ENCODE data around the gene C1orf159. TPM values are rescaled to one million over a fixed set of nuclear protein-coding genes. Genes with fewer than 3 reads are reported as not detected.

C1orf159 gene
- total and polyA plus RNA-seq, 2 donors (not counting 1 experiment from before 2014, with no cell fraction given) = 2.6 to 3.3 TPM

DNA sequence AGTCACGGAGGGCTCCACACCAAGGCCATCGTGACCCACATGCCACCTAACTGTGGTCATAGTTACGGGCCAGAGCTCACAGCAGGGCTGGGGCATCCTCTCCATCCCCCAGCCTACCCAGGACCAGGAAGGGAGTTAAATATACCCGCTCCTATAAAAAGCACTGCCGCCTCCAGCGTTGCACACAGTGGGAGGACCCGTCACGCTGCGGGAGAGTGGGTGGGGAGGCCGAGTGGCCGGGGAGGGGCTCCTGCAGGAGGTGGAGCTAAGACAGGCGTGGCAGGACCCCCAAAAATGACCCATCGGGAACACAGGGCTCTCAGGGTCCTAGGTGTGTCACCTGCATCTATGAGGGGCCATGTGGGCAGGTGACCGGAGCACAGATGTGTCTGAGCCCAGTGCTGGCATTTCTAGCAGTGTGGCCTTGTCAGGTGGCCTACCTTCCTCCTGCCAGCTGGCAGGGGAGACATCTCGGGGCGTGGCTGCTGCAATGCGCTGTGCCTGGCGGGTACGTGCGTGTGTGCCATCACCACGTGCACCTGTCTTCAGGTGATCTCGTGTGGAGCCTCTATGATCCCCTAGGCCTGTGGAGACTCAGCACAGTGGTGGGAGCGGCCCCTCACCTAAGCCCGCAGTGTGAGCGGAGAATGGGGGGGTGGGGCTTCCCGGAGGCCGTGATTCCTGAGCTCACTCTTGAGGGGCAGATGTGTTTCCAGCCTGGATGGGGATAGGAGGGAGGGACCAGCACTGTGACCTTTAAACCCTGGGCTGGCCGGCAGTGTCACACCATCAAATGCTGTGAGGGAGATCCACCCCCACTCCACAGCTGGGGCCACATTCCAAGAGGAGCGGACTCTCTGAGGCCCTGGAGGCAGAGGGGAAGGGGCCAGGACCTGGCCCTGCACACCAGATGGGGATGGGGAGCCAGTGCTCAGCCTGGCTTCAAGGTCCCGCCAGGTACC lies 78.2 kb downstream of the C1orf159 start:
- Histone ChIP-seq H3K27ac (ENCODE audit: insufficient read depth, low read length) (no peak overlapping the region), H2AFZ (ENCODE audit: low read length) (no peak overlapping the region), H3K9ac (ENCODE audit: insufficient read depth, low read length) (no peak overlapping the region), H3K27me3 (ENCODE audit: control insufficient read depth, insufficient read depth, low read length) (no peaks in the 10 kb centered on the region), H3K79me2 (ENCODE audit: control insufficient read depth, insufficient read depth, low read length) (no peaks in the 10 kb centered on the region), H3K36me3 (ENCODE audit: control insufficient read depth, insufficient read depth, low read length) (peaks cover 5% of the 10 kb centered on the region), H3K4me1 (ENCODE audit: control insufficient read depth, extremely low read depth, insufficient read depth, low read length) (peaks cover 7% of the 10 kb centered on the region), H3K9me3 (ENCODE audit: control insufficient read depth, insufficient read depth, low read depth, low read length) (no peaks in the 10 kb centered on the region), H3K4me2 (ENCODE audit: extremely low read depth, insufficient read depth, low read length) (no peak overlapping the region), H3K4me3 (replicated peaks in 1 of 4; ENCODE audit: control extremely low read depth in 1 of 4, insufficient read depth in 1 of 4, low read depth in 3 of 4, low read length in 4 of 4) (no peak overlapping the region), H4K20me1 (ENCODE audit: control insufficient read depth, extremely low read depth, insufficient read depth, low read length) (no peaks in the 10 kb centered on the region)
- DNase-seq (ENCODE audit: low read depth in 2 of 2) = no peak
- no peak for TF ChIP-seq EZH2 (IDR thresholded peaks at IDR 0.05; ENCODE audit: low read length, missing control alignments)
- TF ChIP-seq, protein P1, sequence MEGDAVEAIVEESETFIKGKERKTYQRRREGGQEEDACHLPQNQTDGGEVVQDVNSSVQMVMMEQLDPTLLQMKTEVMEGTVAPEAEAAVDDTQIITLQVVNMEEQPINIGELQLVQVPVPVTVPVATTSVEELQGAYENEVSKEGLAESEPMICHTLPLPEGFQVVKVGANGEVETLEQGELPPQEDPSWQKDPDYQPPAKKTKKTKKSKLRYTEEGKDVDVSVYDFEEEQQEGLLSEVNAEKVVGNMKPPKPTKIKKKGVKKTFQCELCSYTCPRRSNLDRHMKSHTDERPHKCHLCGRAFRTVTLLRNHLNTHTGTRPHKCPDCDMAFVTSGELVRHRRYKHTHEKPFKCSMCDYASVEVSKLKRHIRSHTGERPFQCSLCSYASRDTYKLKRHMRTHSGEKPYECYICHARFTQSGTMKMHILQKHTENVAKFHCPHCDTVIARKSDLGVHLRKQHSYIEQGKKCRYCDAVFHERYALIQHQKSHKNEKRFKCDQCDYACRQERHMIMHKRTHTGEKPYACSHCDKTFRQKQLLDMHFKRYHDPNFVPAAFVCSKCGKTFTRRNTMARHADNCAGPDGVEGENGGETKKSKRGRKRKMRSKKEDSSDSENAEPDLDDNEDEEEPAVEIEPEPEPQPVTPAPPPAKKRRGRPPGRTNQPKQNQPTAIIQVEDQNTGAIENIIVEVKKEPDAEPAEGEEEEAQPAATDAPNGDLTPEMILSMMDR (conservative IDR thresholded peaks at IDR 0.05 in 1 of 2, IDR thresholded peaks at IDR 0.05 in 1 of 2; ENCODE audit: low read depth in 1 of 2, low read length in 2 of 2) = no peak

DNA sequence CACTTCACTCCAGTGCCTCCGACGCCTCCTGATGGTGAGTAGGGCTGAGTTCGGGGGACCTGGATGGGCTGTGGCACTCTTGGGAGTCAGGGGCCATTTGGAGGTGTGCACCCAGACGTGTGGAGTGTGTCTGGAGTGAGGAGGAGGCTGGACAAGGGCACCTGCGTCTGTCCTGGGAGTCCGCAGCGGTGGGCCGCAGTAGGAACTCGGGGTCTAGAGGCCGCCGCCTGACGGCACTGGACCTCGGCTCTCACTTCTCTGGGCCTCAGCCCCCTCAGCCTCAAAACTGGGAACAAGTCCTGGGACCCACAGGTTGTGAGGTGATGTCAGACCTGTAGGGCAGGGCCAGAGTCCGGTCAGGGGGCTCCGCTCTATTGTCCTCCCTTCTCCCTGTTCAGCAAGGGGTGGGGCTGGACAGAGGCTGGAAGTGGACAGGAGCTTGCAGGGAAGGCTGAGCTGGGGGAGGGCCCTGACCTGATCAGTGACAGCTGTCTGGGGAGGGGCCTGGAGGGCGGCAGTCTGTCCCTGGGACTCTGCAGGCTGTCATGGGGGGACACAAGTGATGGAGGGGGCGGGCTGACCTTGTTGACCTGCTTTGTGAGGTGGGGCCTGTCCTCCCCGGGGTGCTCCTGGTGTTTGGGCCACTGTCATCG lies 80.5 kb downstream of the C1orf159 start:
- H4K20me1 ChIP-seq (ENCODE audit: control insufficient read depth, extremely low read depth, insufficient read depth, low read length) = peaks cover 1% of the 10 kb centered on the region
- H3K4me3 ChIP-seq (replicated peaks in 1 of 4; ENCODE audit: control extremely low read depth in 1 of 4, insufficient read depth in 1 of 4, low read depth in 3 of 4, low read length in 4 of 4) = no peak overlapping the region
- H2AFZ ChIP-seq (ENCODE audit: low read length) = no peak overlapping the region
- TF ChIP-seq EZH2 (IDR thresholded peaks at IDR 0.05; ENCODE audit: low read length, missing control alignments) = no peak
- TF ChIP-seq, protein P1 (conservative IDR thresholded peaks at IDR 0.05 in 1 of 2, IDR thresholded peaks at IDR 0.05 in 1 of 2; ENCODE audit: low read depth in 1 of 2, low read length in 2 of 2) = no peak
- H3K9ac ChIP-seq (ENCODE audit: insufficient read depth, low read length) = no peak overlapping the region
- peaks cover 5% of the 10 kb centered on the region for H3K4me1 ChIP-seq (ENCODE audit: control insufficient read depth, extremely low read depth, insufficient read depth, low read length)
- no peaks in the 10 kb centered on the region for H3K79me2 ChIP-seq (ENCODE audit: control insufficient read depth, insufficient read depth, low read length)
- H3K4me2 ChIP-seq (ENCODE audit: extremely low read depth, insufficient read depth, low read length) = no peak overlapping the region
- no peak for DNase-seq (ENCODE audit: low read depth in 2 of 2)
- no peak overlapping the region for H3K27ac ChIP-seq (ENCODE audit: insufficient read depth, low read length)
- no peaks in the 10 kb centered on the region for H3K27me3 ChIP-seq (ENCODE audit: control insufficient read depth, insufficient read depth, low read length)
- no peaks in the 10 kb centered on the region for H3K36me3 ChIP-seq (ENCODE audit: control insufficient read depth, insufficient read depth, low read length)
- no peaks in the 10 kb centered on the region for H3K9me3 ChIP-seq (ENCODE audit: control insufficient read depth, insufficient read depth, low read depth, low read length)

DNA sequence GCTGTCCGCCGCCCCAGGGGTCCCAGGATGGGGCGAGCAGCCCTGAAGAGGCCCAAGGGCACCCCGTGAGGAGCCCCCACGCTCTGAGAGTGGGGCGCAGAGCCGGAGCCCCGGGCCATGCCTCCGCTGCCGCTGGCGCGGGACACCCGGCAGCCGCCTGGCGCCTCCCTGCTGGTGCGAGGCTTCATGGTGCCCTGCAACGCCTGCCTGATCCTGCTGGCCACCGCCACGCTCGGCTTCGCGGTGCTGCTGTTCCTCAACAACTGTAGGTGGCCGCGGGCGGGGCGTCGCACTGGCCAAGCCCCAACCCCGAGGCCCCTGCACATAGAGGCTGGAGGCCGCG lies 81.5 kb downstream of the C1orf159 start:
- Histone ChIP-seq H2AFZ (ENCODE audit: low read length) (no peak overlapping the region), H4K20me1 (ENCODE audit: control insufficient read depth, extremely low read depth, insufficient read depth, low read length) (peaks cover 1% of the 10 kb centered on the region), H3K4me3 (replicated peaks in 1 of 4; ENCODE audit: control extremely low read depth in 1 of 4, insufficient read depth in 1 of 4, low read depth in 3 of 4, low read length in 4 of 4) (no peak overlapping the region), H3K9ac (ENCODE audit: insufficient read depth, low read length) (no peak overlapping the region), H3K27ac (ENCODE audit: insufficient read depth, low read length) (no peak overlapping the region), H3K4me2 (ENCODE audit: extremely low read depth, insufficient read depth, low read length) (no peak overlapping the region), H3K79me2 (ENCODE audit: control insufficient read depth, insufficient read depth, low read length) (no peaks in the 10 kb centered on the region), H3K9me3 (ENCODE audit: control insufficient read depth, insufficient read depth, low read depth, low read length) (no peaks in the 10 kb centered on the region), H3K27me3 (ENCODE audit: control insufficient read depth, insufficient read depth, low read length) (no peaks in the 10 kb centered on the region), H3K4me1 (ENCODE audit: control insufficient read depth, extremely low read depth, insufficient read depth, low read length) (no peaks in the 10 kb centered on the region), H3K36me3 (ENCODE audit: control insufficient read depth, insufficient read depth, low read length) (no peaks in the 10 kb centered on the region)
- no peak for DNase-seq (ENCODE audit: low read depth in 2 of 2)
- TF ChIP-seq, protein P1 (conservative IDR thresholded peaks at IDR 0.05 in 1 of 2, IDR thresholded peaks at IDR 0.05 in 1 of 2; ENCODE audit: low read depth in 1 of 2, low read length in 2 of 2) = no peak
- no peak for TF ChIP-seq EZH2 (IDR thresholded peaks at IDR 0.05; ENCODE audit: low read length, missing control alignments)
